ENCODE results near the gene CPVL. TPM values are rescaled to one million over a fixed set of nuclear protein-coding genes. Genes with fewer than 3 reads are reported as not detected.

CPVL gene
- total RNA-seq, 1 experiment from 2014 or later, result 26.9 TPM

GRCh38 chr7:28999895-29000716 is 146.2 kb downstream of the CPVL start:
- peaks cover 0 to 16% (median 3%) of the 10 kb centered on the region in 3 experiments; a peak in 5 of 7 replicates for H3K36me3 Mint-ChIP-seq (ENCODE audit: insufficient read depth in 1 of 3, low read depth in 3 of 3)
- Histone ChIP-seq H3K14ac (ENCODE audit: insufficient read depth, low read length) (no peak overlapping the region), H3K56ac (ENCODE audit: insufficient read length, low read depth, low read length) (no peak overlapping the region), H4K8ac (replicated peaks; ENCODE audit: insufficient read length, low read depth, low read length) (no peak overlapping the region), H4K5ac (ENCODE audit: insufficient read length, low read depth, low read length) (no peak overlapping the region), H3K79me2 (ENCODE audit: insufficient read depth, low read length) (no peaks in the 10 kb centered on the region), H3T11ph (ENCODE audit: low read length) (no peak overlapping the region), H2BK120ac (ENCODE audit: low read depth, low read length, poor library complexity, severe bottlenecking) (no peak overlapping the region), H3K23me2 (ENCODE audit: insufficient read length, low read depth, low read length, poor library complexity, severe bottlenecking) (no peaks in the 10 kb centered on the region), H3K27ac (ENCODE audit: insufficient read length, low read depth, low read length) (no peak overlapping the region), H2AK5ac (ENCODE audit: insufficient read length, low read length) (no peak overlapping the region), H3K9ac (ENCODE audit: extremely low read depth, insufficient read length, low read length) (no peak overlapping the region), H3K4me2 (ENCODE audit: insufficient read depth, insufficient read length, low read length) (no peak overlapping the region), H2BK5ac (ENCODE audit: insufficient read length, low read length) (no peak overlapping the region), H2BK15ac (ENCODE audit: low read depth, low read length) (no peak overlapping the region), H3K79me1 (ENCODE audit: insufficient read depth, low read depth, low read length, poor library complexity, severe bottlenecking) (no peaks in the 10 kb centered on the region), H3K18ac (ENCODE audit: insufficient read length, low read depth, low read length) (no peak overlapping the region), H3K4ac (ENCODE audit: low read depth, low read length) (no peak overlapping the region), H2BK12ac (ENCODE audit: insufficient read length, low read depth, low read length) (no peak overlapping the region), H3K9me3 (ENCODE audit: control insufficient read depth, low read depth, low read length) (no peaks in the 10 kb centered on the region), H4K91ac (ENCODE audit: insufficient read length, low read depth, low read length) (no peak overlapping the region), H3K27me3 (ENCODE audit: insufficient read depth, low read length) (no peaks in the 10 kb centered on the region), H2AFZ (ENCODE audit: low read length) (no peak overlapping the region), H2BK20ac (ENCODE audit: low read depth, low read length, poor library complexity, severe bottlenecking) (no peak overlapping the region), H4K20me1 (ENCODE audit: control insufficient read depth, insufficient read depth, insufficient read length) (no peaks in the 10 kb centered on the region), H3K4me1 (ENCODE audit: insufficient read depth, low read length) (peaks cover 8% of the 10 kb centered on the region; the same call in 1 of the 2 replicates), H3K23ac (ENCODE audit: insufficient read length, low read depth, low read length) (no peak overlapping the region)
- WGBS (ENCODE audit: extremely low coverage, insufficient read length, low lambda C conversion rate), result no CpG with 5 or more reads among the region's 12 CpGs
- peaks cover 23 to 31% of the 10 kb centered on the region in 2 experiments for H3K4me1 Mint-ChIP-seq
- H3K4me3 Mint-ChIP-seq, result no peak overlapping the region
- DNase-seq, result no peak
- peaks cover 6 to 12% of the 10 kb centered on the region in 2 experiments for H3K9me3 Mint-ChIP-seq
- no peak for TF ChIP-seq CTCF (conservative IDR thresholded peaks at IDR 0.05)
- H3K27me3 Mint-ChIP-seq (ENCODE audit: low read depth), result no peaks in the 10 kb centered on the region
- H3K27ac Mint-ChIP-seq, result no peak overlapping the region

All from H9 (cell line).